GM19351 (cell line): ENCODE measurements around the gene MPHOSPH9.
A peak's percentile ranks its signal among the peaks of the same experiment; 100 is the strongest.

Source experiments
- ATAC-seq: cut with Tn5 transposase; IDR thresholded peaks from one replicate; pipeline ENCODE4 v1.9.1; 2021; ENCODE audit warnings: mild to moderate bottlenecking, moderate library complexity; ENCODE audit not compliant: unreplicated experiment

The MPHOSPH9 gene

GRCh38 chr12:123232807-123233504, at the start of gene MPHOSPH9, which contains the start of gene MTRFR:
MPHOSPH9 (minus strand) TSS chr12:123233141; CDS start chr12:123230364, 2,777 bp downstream.
MTRFR (plus strand) TSS chr12:123233436; CDS start chr12:123253675, 20,239 bp downstream.
- peak; percentile 76 for ATAC-seq

- ATAC-seq = no peak
These were observed 49.2 kb upstream of the MPHOSPH9 start for GRCh38 chr12:123282111-123282510.

- no peak for ATAC-seq
These were observed 48.0 kb upstream of the MPHOSPH9 start for GRCh38 chr12:123280971-123281370.

GRCh38 chr12:123278101-123278627, 45.2 kb upstream of the MPHOSPH9 start:
- ATAC-seq = peak; percentile 75

GRCh38 chr12:123273166-123273565, 40.2 kb upstream of the MPHOSPH9 start:
- no peak for ATAC-seq

- peak; percentile 64 for ATAC-seq
These were observed 38.2 kb upstream of the MPHOSPH9 start for GRCh38 chr12:123271001-123271668.

- peak; percentile 14 for ATAC-seq
These were observed 37.5 kb upstream of the MPHOSPH9 start for GRCh38 chr12:123270214-123271000.

- ATAC-seq = no peak
These were observed 36.9 kb upstream of the MPHOSPH9 start for GRCh38 chr12:123269896-123270213.

GRCh38 chr12:123269395-123269892, 36.5 kb upstream of the MPHOSPH9 start:
- ATAC-seq = no peak

GRCh38 chr12:123268850-123269249, 35.9 kb upstream of the MPHOSPH9 start:
- no peak for ATAC-seq

- no peak for ATAC-seq
These were observed 35.3 kb upstream of the MPHOSPH9 start for GRCh38 chr12:123267991-123268843.

- ATAC-seq = no peak
These were observed 34.5 kb upstream of the MPHOSPH9 start for GRCh38 chr12:123267335-123267920.

GRCh38 chr12:123266679-123267277, 33.8 kb upstream of the MPHOSPH9 start:
- ATAC-seq = no peak

GRCh38 chr12:123265851-123266678, 33.1 kb upstream of the MPHOSPH9 start:
- no peak for ATAC-seq

GRCh38 chr12:123264642-123265041, 31.7 kb upstream of the MPHOSPH9 start:
- ATAC-seq = no peak

GRCh38 chr12:123263196-123263817, 30.4 kb upstream of the MPHOSPH9 start:
- ATAC-seq = no peak

GRCh38 chr12:123261196-123261595, 28.3 kb upstream of the MPHOSPH9 start:
- ATAC-seq = no peak

- no peak for ATAC-seq
These were observed 27.1 kb upstream of the MPHOSPH9 start for GRCh38 chr12:123260081-123260480.
